OCI-LY1 (cell line): ENCODE results near the gene CSF1.

ENCODE experiments used
- CTCF ChIP-seq: fragments of 200-600 bp; sonication (generic), shearing (Covaris generic); IDR thresholded peaks from 2 replicates; pipeline ENCODE4 v1.5.1; 2017; ENCODE audit warnings: mild to moderate bottlenecking, antibody characterized with exemption, low read length, moderate library complexity, mixed read lengths
- EZH2 ChIP-seq: fragments of 200-600 bp; sonication (generic), shearing (Covaris generic); IDR thresholded peaks from 2 replicates; pipeline ENCODE4 v1.8.0; 2017; ENCODE audit warnings: borderline replicate concordance, mixed run types, mild to moderate bottlenecking, antibody characterized with exemption, low read length, moderate library complexity, mixed read lengths

GRCh38 chr1:109937738-109938137 is 27.1 kb downstream of the CSF1 start:
- no peak for TF ChIP-seq CTCF
- no peak for TF ChIP-seq EZH2
